Measurements from ENCODE around the gene EPB41L1.

The EPB41L1 gene

GRCh38 chr20:36197271-36197670 lies 42.7 kb downstream of the EPB41L1 start:
- TF ChIP-seq CTCF (IDR thresholded peaks at IDR 0.05; ENCODE audit: insufficient read depth, low read depth, low read length, missing control alignments), result no peak
- no peak for DNase-seq (ENCODE audit: low read depth)
- H3K4me3 ChIP-seq (ENCODE audit: low read depth, low read length), result no peak overlapping the region

GRCh38 chr20:36199345-36200257 lies 45.1 kb downstream of the EPB41L1 start:
- peak; percentile 98 for TF ChIP-seq CTCF (IDR thresholded peaks at IDR 0.05; ENCODE audit: insufficient read depth, low read depth, low read length, missing control alignments)
- DNase-seq (ENCODE audit: low read depth), result peak; percentile 80
- no peak overlapping the region for H3K4me3 ChIP-seq (ENCODE audit: low read depth, low read length)

- no peak overlapping the region for H3K4me3 ChIP-seq (ENCODE audit: low read depth, low read length)
Observed at GRCh38 chr20:36200451-36200850, 45.9 kb downstream of the EPB41L1 start.

GRCh38 chr20:36201198-36201597 lies 46.7 kb downstream of the EPB41L1 start:
- no peak for TF ChIP-seq CTCF (IDR thresholded peaks at IDR 0.05; ENCODE audit: insufficient read depth, low read depth, low read length, missing control alignments)
- H3K4me3 ChIP-seq (ENCODE audit: low read depth, low read length), result no peak overlapping the region

More at GRCh38 chr20:36200451-36200850, 45.9 kb downstream of the EPB41L1 start:
- no peak for TF ChIP-seq CTCF (IDR thresholded peaks at IDR 0.05; ENCODE audit: insufficient read depth, low read depth, low read length, missing control alignments)
- DNase-seq (ENCODE audit: low read depth), result no peak

GRCh38 chr20:36202891-36203338 lies 48.4 kb downstream of the EPB41L1 start:
- TF ChIP-seq CTCF (IDR thresholded peaks at IDR 0.05; ENCODE audit: insufficient read depth, low read depth, low read length, missing control alignments), result peak; percentile 99
- no peak overlapping the region for H3K4me3 ChIP-seq (ENCODE audit: low read depth, low read length)
- peak; percentile 65 for DNase-seq (ENCODE audit: low read depth)

More at GRCh38 chr20:36201198-36201597, 46.7 kb downstream of the EPB41L1 start:
- no peak for DNase-seq (ENCODE audit: low read depth)

GRCh38 chr20:36203861-36204260 lies 49.3 kb downstream of the EPB41L1 start:
- TF ChIP-seq CTCF (IDR thresholded peaks at IDR 0.05; ENCODE audit: insufficient read depth, low read depth, low read length, missing control alignments), result no peak
- H3K4me3 ChIP-seq (ENCODE audit: low read depth, low read length), result no peak overlapping the region
- no peak for DNase-seq (ENCODE audit: low read depth)
